H9 (cell line): ENCODE data around the gene RYR1. TPM values are rescaled to one million over a fixed set of nuclear protein-coding genes. Genes with fewer than 3 reads are reported as not detected.

Experiments used
- DNase-seq: peaks from one replicate; pipeline ENCODE4 v3.0.0-alpha.2; 2017
- H2AFZ ChIP-seq: one replicate; pipeline ENCODE4 v1.6.1; 2013; ENCODE audit warnings: mild to moderate bottlenecking, low read length, control low read depth, moderate library complexity
- H2AK5ac ChIP-seq: 2 replicates; pipeline ENCODE4 v1.6.1; 2013; ENCODE audit warnings: low read length, control low read depth, mixed read lengths; ENCODE audit not compliant: insufficient read length
- H2BK120ac ChIP-seq: one replicate; pipeline ENCODE4 v1.6.1; 2013; ENCODE audit warnings: low read depth, mild to moderate bottlenecking, low read length, control low read depth, inconsistent platforms; ENCODE audit not compliant: poor library complexity, severe bottlenecking
- H2BK12ac ChIP-seq: 2 replicates; pipeline ENCODE4 v1.6.1; 2013; ENCODE audit warnings: low read length, control low read depth, mixed read lengths, low read depth; ENCODE audit not compliant: insufficient read length
- H2BK15ac ChIP-seq: 2 replicates; pipeline ENCODE4 v1.6.1; 2013; ENCODE audit warnings: low read depth, low read length, control low read depth
- H2BK20ac ChIP-seq: one replicate; pipeline ENCODE4 v1.6.1; 2013; ENCODE audit warnings: low read depth, mild to moderate bottlenecking, low read length, control low read depth, inconsistent platforms; ENCODE audit not compliant: poor library complexity, severe bottlenecking
- H2BK5ac ChIP-seq: 2 replicates; pipeline ENCODE4 v1.6.1; 2013; ENCODE audit warnings: low read length, control low read depth, mixed read lengths; ENCODE audit not compliant: insufficient read length
- H3K14ac ChIP-seq: 2 replicates; pipeline ENCODE4 v1.6.1; 2013; ENCODE audit warnings: low read length, control low read depth; ENCODE audit not compliant: insufficient read depth
- H3K18ac ChIP-seq: 2 replicates; pipeline ENCODE4 v1.6.1; 2013; ENCODE audit warnings: low read depth, mild to moderate bottlenecking, mixed read lengths, low read length, control low read depth; ENCODE audit not compliant: insufficient read length
- H3K23ac ChIP-seq: 2 replicates; pipeline ENCODE4 v1.6.1; 2013; ENCODE audit warnings: low read length, control low read depth, mixed read lengths, low read depth; ENCODE audit not compliant: insufficient read length
- H3K23me2 ChIP-seq: 2 replicates; pipeline ENCODE4 v1.6.1; 2013; ENCODE audit warnings: low read depth, mild to moderate bottlenecking, mixed read lengths, low read length, control low read depth; ENCODE audit not compliant: insufficient read length, poor library complexity, severe bottlenecking
- H3K27ac ChIP-seq: 2 replicates; pipeline ENCODE4 v1.5.1; 2013; ENCODE audit warnings: low read length, control low read depth, mixed read lengths, low read depth; ENCODE audit not compliant: insufficient read length
- H3K27me3 ChIP-seq: 2 replicates; pipeline ENCODE4 v1.6.1; 2013; ENCODE audit warnings: low read length, control low read depth, inconsistent platforms; ENCODE audit not compliant: insufficient read depth
- H3K4ac ChIP-seq: 2 replicates; pipeline ENCODE4 v1.6.1; 2013; ENCODE audit warnings: low read depth, mild to moderate bottlenecking, control low read depth, inconsistent platforms, low read length, moderate library complexity
- H3K4me1 ChIP-seq: 2 replicates; pipeline ENCODE4 v1.6.1; 2013; ENCODE audit warnings: low read length, control low read depth, inconsistent platforms; ENCODE audit not compliant: insufficient read depth
- H3K4me2 ChIP-seq: 2 replicates; pipeline ENCODE4 v1.6.1; 2013; ENCODE audit warnings: low read length, control low read depth, mixed read lengths; ENCODE audit not compliant: insufficient read length, insufficient read depth
- H3K56ac ChIP-seq: 2 replicates; pipeline ENCODE4 v1.6.1; 2013; ENCODE audit warnings: low read depth, mild to moderate bottlenecking, mixed read lengths, low read length, control low read depth; ENCODE audit not compliant: insufficient read length
- H3K79me1 ChIP-seq: 2 replicates; pipeline ENCODE4 v1.6.1; 2013; ENCODE audit warnings: low read depth, mild to moderate bottlenecking, moderate library complexity, low read length, control low read depth, inconsistent platforms; ENCODE audit not compliant: insufficient read depth, poor library complexity, severe bottlenecking
- H3K79me2 ChIP-seq: 2 replicates; pipeline ENCODE4 v1.6.1; 2013; ENCODE audit warnings: low read length, control low read depth, inconsistent platforms; ENCODE audit not compliant: insufficient read depth
- H3K9ac ChIP-seq: 2 replicates; pipeline ENCODE4 v1.6.1; 2013; ENCODE audit warnings: low read length, control low read depth, mixed read lengths; ENCODE audit not compliant: insufficient read length; ENCODE audit errors: extremely low read depth
- H3K9me3 ChIP-seq: one replicate; pipeline ENCODE4 v1.6.1; 2013; ENCODE audit warnings: low read depth, low read length, inconsistent platforms; ENCODE audit not compliant: control insufficient read depth
- H3T11ph ChIP-seq: one replicate; pipeline ENCODE4 v1.6.1; 2013; ENCODE audit warnings: mild to moderate bottlenecking, low read length, control low read depth, inconsistent platforms
- H4K20me1 ChIP-seq: one replicate; pipeline ENCODE4 v1.6.1; 2013; ENCODE audit not compliant: control insufficient read depth, insufficient read length, insufficient read depth
- H4K5ac ChIP-seq: 2 replicates; pipeline ENCODE4 v1.6.1; 2013; ENCODE audit warnings: low read depth, mild to moderate bottlenecking, mixed read lengths, low read length, control low read depth; ENCODE audit not compliant: insufficient read length
- H4K8ac ChIP-seq: replicated peaks from 2 replicates; pipeline ENCODE4 v1.6.1; 2013; ENCODE audit warnings: low read length, control low read depth, mixed read lengths, low read depth; ENCODE audit not compliant: insufficient read length
- H4K91ac ChIP-seq: 2 replicates; pipeline ENCODE4 v1.6.1; 2013; ENCODE audit warnings: low read depth, mild to moderate bottlenecking, moderate library complexity, mixed read lengths, low read length, control low read depth; ENCODE audit not compliant: insufficient read length
- H3K27ac Mint-ChIP-seq, 3 experiments: 2 replicates in 2 of 3; 3 replicates in 1 of 3; pipeline ENCODE4 v1.8.0; 2020 to 2021; ENCODE audit warnings: mixed read lengths in 3 of 3, mild to moderate bottlenecking in 1 of 3, moderate library complexity in 1 of 3
- H3K27me3 Mint-ChIP-seq: 2 replicates; pipeline ENCODE4 v1.8.0; 2021; ENCODE audit warnings: low read depth, mild to moderate bottlenecking, moderate library complexity, mixed read lengths
- H3K36me3 Mint-ChIP-seq, 3 experiments: 2 replicates in 2 of 3; 3 replicates in 1 of 3; pipeline ENCODE4 v1.8.0; 2020 to 2021; ENCODE audit warnings: low read depth in 3 of 3, mixed read lengths in 3 of 3; ENCODE audit not compliant: insufficient read depth in 1 of 3
- H3K4me1 Mint-ChIP-seq, 2 experiments: 2 replicates each; pipeline ENCODE4 v1.8.0; 2020; ENCODE audit warnings: mixed read lengths in 2 of 2
- H3K4me3 Mint-ChIP-seq, 2 experiments: 2 replicates in 1 of 2; 3 replicates in 1 of 2; pipeline ENCODE4 v1.8.0; 2020 to 2021; ENCODE audit warnings: mild to moderate bottlenecking in 2 of 2, mixed read lengths in 2 of 2, moderate library complexity in 1 of 2
- H3K9me3 Mint-ChIP-seq, 2 experiments: 2 replicates in 1 of 2; 3 replicates in 1 of 2; pipeline ENCODE4 v1.8.0; 2020; ENCODE audit warnings: mild to moderate bottlenecking in 2 of 2, mixed read lengths in 2 of 2, moderate library complexity in 1 of 2
- CTCF ChIP-seq: fragments of 200-600 bp; sonication (generic); conservative IDR thresholded peaks from 3 replicates; pipeline ENCODE4 v1.8.0; 2021; ENCODE audit warnings: antibody characterized with exemption, mild to moderate bottlenecking
- WGBS: extraction: QIAGEN DNeasy Blood & Tissue Kit; methylation state at CpG from one replicate; pipeline ENCODE4 v1.1.7; 2013; ENCODE audit warnings: missing lambda C conversion rate, low lambda C conversion rate, mixed read lengths; ENCODE audit not compliant: insufficient read length; ENCODE audit errors: extremely low coverage; 5-methylcytosine and 5-hydroxymethylcytosine counted together
- total RNA-seq: library from RNA; stranded (reverse); gene quantifications from 2 replicates; pipeline ENCODE4 v1.2.1, GENCODE V29; 2021

The RYR1 gene
- total RNA-seq, 1 experiment from 2014 or later, result 8.9 TPM

- no peak overlapping the region for H2BK20ac ChIP-seq
- H3K36me3 Mint-ChIP-seq, result peaks cover 16 to 20% (median 18%) of the 10 kb centered on the region in 3 experiments; a peak in 6 of 7 replicates
- H3K27me3 Mint-ChIP-seq, result no peaks in the 10 kb centered on the region
- no peak for DNase-seq
- no peak overlapping the region for H3K4me2 ChIP-seq
- no peaks in the 10 kb centered on the region for H3K23me2 ChIP-seq
- H3K79me1 ChIP-seq, result no peaks in the 10 kb centered on the region
- H3K9ac ChIP-seq, result no peak overlapping the region
- H3K9me3 Mint-ChIP-seq, result no peaks in the 10 kb centered on the region
- no CpG with 5 or more reads among the region's 4 CpGs for WGBS
- H4K5ac ChIP-seq, result no peak overlapping the region
- H3K9me3 ChIP-seq, result no peaks in the 10 kb centered on the region
- peaks cover 6% of the 10 kb centered on the region in 2 experiments for H3K4me1 Mint-ChIP-seq
- no peak overlapping the region for H2BK12ac ChIP-seq
- no peak overlapping the region for H2BK15ac ChIP-seq
- H3K4me1 ChIP-seq, result no peaks in the 10 kb centered on the region
- no peaks in the 10 kb centered on the region for H4K20me1 ChIP-seq
- H3K23ac ChIP-seq, result no peak overlapping the region
- H2BK120ac ChIP-seq, result no peak overlapping the region
- no peaks in the 10 kb centered on the region for H3K27me3 ChIP-seq
- no peaks in the 10 kb centered on the region for H3K79me2 ChIP-seq
- no peak overlapping the region for H3T11ph ChIP-seq
- H3K18ac ChIP-seq, result no peak overlapping the region
- no peak overlapping the region for H3K56ac ChIP-seq
- H3K4me3 Mint-ChIP-seq, result no peak overlapping the region
- H3K4ac ChIP-seq, result no peak overlapping the region
- no peak overlapping the region for H3K14ac ChIP-seq
- H3K27ac ChIP-seq, result no peak overlapping the region
- H2AK5ac ChIP-seq, result no peak overlapping the region
- H4K8ac ChIP-seq, result no peak overlapping the region
- no peak overlapping the region for H2BK5ac ChIP-seq
- TF ChIP-seq CTCF, result no peak
- no peak overlapping the region for H4K91ac ChIP-seq
- peak overlapping the region in 2 of 3 experiments; percentile 26 to 65; a peak in 3 of 7 replicates for H3K27ac Mint-ChIP-seq
- no peak overlapping the region for H2AFZ ChIP-seq
Measured at GRCh38 chr19:38549942-38550341, 116.5 kb downstream of the RYR1 start.
